ENCODE measurements around the gene EXOC6B. TPM values are rescaled to one million over a fixed set of nuclear protein-coding genes. Genes with fewer than 3 reads are reported as not detected.

EXOC6B gene
- total RNA-seq, 1 experiment from 2014 or later: 40.1 TPM

DNA sequence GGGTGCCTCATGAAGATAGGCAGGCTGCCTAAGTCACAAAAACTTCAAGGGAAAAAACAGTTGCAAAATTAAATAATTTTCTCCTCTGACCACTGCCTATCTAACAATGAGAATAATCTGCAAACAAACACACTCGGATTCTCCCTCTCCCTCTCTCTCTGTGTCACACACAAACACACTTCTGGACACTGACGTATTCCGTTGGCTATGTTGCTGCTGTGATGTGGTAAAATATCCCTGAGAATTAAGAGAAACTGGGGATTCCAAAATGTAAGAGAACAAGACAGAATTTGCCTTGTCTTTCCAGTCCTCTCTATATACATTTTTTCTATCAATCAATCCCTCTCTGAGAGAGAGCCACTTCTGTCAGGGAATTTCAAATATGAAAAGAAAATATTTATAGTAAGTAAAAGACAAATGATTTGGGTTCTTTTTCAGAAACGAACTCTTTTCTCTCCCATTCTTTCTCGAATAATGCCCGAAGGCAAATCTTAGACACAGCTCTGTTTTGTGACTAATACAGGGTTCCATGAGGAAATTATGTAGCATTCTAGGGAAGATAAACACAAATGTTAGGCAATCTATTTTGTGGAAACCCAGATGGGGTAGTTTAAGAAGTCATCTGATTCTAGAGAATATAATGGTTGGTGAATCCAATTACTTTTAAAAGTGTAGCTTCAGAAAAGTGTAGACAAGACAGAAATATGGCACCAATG, 367.9 kb downstream of the EXOC6B start:
- Histone ChIP-seq H4K20me1 (ENCODE audit: control insufficient read depth, insufficient read depth, insufficient read length) (no peaks in the 10 kb centered on the region), H4K8ac (replicated peaks; ENCODE audit: insufficient read length, low read depth, low read length) (no peak overlapping the region), H3K27me3 (ENCODE audit: insufficient read depth, low read length) (no peaks in the 10 kb centered on the region), H2BK15ac (ENCODE audit: low read depth, low read length) (no peak overlapping the region), H3K27ac (ENCODE audit: insufficient read length, low read depth, low read length) (no peak overlapping the region), H3T11ph (ENCODE audit: low read length) (no peak overlapping the region), H2AFZ (ENCODE audit: low read length) (no peak overlapping the region), H2BK5ac (ENCODE audit: insufficient read length, low read length) (no peak overlapping the region), H3K4ac (ENCODE audit: low read depth, low read length) (no peak overlapping the region), H2BK20ac (ENCODE audit: low read depth, low read length, poor library complexity, severe bottlenecking) (no peak overlapping the region), H3K18ac (ENCODE audit: insufficient read length, low read depth, low read length) (no peak overlapping the region), H3K4me1 (ENCODE audit: insufficient read depth, low read length) (no peaks in the 10 kb centered on the region), H3K4me2 (ENCODE audit: insufficient read depth, insufficient read length, low read length) (no peak overlapping the region), H3K56ac (ENCODE audit: insufficient read length, low read depth, low read length) (no peak overlapping the region), H2AK5ac (ENCODE audit: insufficient read length, low read length) (no peak overlapping the region), H3K9ac (ENCODE audit: extremely low read depth, insufficient read length, low read length) (no peak overlapping the region), H2BK12ac (ENCODE audit: insufficient read length, low read depth, low read length) (no peak overlapping the region), H3K14ac (ENCODE audit: insufficient read depth, low read length) (no peak overlapping the region), H3K23ac (ENCODE audit: insufficient read length, low read depth, low read length) (no peak overlapping the region), H4K5ac (ENCODE audit: insufficient read length, low read depth, low read length) (no peak overlapping the region), H3K23me2 (ENCODE audit: insufficient read length, low read depth, low read length, poor library complexity, severe bottlenecking) (no peaks in the 10 kb centered on the region), H3K9me3 (ENCODE audit: control insufficient read depth, low read depth, low read length) (no peaks in the 10 kb centered on the region), H2BK120ac (ENCODE audit: low read depth, low read length, poor library complexity, severe bottlenecking) (no peak overlapping the region), H4K91ac (ENCODE audit: insufficient read length, low read depth, low read length) (no peak overlapping the region), H3K79me2 (ENCODE audit: insufficient read depth, low read length) (no peaks in the 10 kb centered on the region), H3K79me1 (ENCODE audit: insufficient read depth, low read depth, low read length, poor library complexity, severe bottlenecking) (no peaks in the 10 kb centered on the region)
- Mint-ChIP-seq H3K9me3 (peaks cover 0 to 2% of the 10 kb centered on the region in 2 experiments; a peak in 4 of 5 replicates), H3K27me3 (ENCODE audit: low read depth) (no peaks in the 10 kb centered on the region), H3K36me3 (ENCODE audit: insufficient read depth in 1 of 3, low read depth in 3 of 3) (peaks cover under 1 to 5% (median 2%) of the 10 kb centered on the region in 3 experiments; a peak in 5 of 7 replicates), H3K4me1 (peaks cover 0 to 8% of the 10 kb centered on the region in 2 experiments; a peak in 1 of 4 replicates), H3K27ac (no peak overlapping the region; a peak in 1 of 7 replicates), H3K4me3 (no peak overlapping the region)
- DNase-seq: no peak
- TF ChIP-seq, protein P1, sequence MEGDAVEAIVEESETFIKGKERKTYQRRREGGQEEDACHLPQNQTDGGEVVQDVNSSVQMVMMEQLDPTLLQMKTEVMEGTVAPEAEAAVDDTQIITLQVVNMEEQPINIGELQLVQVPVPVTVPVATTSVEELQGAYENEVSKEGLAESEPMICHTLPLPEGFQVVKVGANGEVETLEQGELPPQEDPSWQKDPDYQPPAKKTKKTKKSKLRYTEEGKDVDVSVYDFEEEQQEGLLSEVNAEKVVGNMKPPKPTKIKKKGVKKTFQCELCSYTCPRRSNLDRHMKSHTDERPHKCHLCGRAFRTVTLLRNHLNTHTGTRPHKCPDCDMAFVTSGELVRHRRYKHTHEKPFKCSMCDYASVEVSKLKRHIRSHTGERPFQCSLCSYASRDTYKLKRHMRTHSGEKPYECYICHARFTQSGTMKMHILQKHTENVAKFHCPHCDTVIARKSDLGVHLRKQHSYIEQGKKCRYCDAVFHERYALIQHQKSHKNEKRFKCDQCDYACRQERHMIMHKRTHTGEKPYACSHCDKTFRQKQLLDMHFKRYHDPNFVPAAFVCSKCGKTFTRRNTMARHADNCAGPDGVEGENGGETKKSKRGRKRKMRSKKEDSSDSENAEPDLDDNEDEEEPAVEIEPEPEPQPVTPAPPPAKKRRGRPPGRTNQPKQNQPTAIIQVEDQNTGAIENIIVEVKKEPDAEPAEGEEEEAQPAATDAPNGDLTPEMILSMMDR (conservative IDR thresholded peaks at IDR 0.05): no peak
- no CpG with 5 or more reads among the region's 6 CpGs for WGBS (ENCODE audit: extremely low coverage, insufficient read length, low lambda C conversion rate)
